H4 (cell line): Measurements from ENCODE around the gene GOLGA6D. TPM values are rescaled to one million over a fixed set of nuclear protein-coding genes. Genes with fewer than 3 reads are reported as not detected.
"Not testable (repeated sequence)": the region's sequence is repeated elsewhere in the genome, so short reads cannot be mapped to it uniquely, and the experiment has no call there.

Experiments
- DNase-seq: peaks from one replicate; pipeline ENCODE4 v3.0.0-alpha.2; 2015; ENCODE audit warnings: low spot score
- total RNA-seq: library from RNA; depleted of rRNA; stranded (reverse); fragments of >200 nt; shearing (Covaris generic); gene quantifications from 2 replicates; pipeline ENCODE4 v1.2.3, GENCODE V29; 2014; rRNA removed

The GOLGA6D gene
- total RNA-seq, 1 experiment from 2014 or later, result not detected

DNA sequence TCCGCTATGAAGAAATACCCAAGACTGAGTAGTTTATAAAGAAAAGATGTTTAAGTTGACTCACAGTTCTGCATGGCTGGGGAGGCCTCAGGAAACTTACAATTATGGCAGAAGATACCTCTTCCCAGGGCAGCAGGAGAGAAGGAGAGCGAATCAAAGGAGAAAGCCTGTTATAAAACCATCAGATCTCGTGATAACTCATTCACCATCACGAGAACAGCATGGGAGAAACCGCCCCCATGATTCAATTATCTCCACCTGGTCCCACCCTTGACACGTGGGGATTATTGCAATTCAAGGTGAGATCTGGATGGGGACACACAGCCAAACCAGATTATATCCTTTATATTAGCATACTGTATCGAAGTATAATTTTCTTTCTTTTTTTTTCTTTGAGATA is 49.5 kb downstream of the GOLGA6D start:
- DNase-seq, result not testable (repeated sequence)

DNA sequence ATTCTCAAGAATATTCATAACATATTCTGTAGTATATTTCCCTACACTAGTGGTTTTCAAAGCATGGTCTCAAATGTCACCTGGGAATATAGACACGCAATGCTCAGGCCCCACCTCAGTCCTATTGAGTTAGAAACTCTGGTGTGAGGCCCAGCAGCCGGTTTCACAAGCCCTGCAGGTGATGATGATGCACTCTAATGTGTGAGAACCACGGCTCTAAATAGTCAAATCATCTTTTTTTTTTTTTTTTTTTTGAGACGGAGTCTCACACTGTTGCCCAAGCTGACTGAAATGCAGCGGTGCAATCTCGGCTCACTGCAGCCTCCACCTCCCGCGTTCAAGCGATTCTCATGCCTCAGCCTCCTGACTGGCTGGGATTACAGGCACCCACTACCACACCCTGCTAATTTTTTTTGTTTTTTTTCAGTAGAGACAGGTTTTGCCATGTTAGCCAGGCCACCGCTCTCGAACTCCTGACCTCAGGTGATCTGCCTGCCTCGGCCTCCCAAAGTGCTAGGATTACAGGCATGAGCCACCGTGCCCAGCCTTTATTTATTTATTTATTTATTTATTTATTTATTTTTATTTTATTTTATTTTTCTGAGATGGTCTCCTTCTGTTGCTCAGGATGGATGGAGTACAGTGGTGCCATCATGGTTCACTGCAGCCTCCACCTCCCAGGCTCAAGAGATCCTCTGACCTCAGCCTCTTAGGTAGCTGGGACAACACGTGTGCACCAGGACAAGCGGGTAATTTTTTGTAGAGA is 51.2 kb downstream of the GOLGA6D start:
- not testable (repeated sequence) for DNase-seq

DNA sequence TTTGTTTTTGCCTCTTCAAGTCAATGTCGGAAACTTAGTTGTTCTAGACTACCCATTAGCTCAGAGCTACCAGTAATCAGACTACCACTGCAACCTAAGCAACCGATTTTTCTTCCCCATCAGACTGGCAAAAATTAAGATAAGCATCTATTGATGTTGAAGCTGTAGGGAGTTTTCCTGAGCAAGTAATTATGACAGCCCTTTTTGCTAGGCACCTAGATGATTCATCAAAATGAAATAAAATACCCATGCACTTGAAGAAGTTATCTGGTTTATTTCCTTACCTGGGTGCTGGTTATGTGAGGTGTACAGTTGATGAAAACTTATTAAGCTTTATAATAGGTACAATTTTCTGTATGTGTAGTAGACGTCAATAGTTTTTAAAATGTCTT is 52.7 kb downstream of the GOLGA6D start:
- DNase-seq, result no peak

DNA sequence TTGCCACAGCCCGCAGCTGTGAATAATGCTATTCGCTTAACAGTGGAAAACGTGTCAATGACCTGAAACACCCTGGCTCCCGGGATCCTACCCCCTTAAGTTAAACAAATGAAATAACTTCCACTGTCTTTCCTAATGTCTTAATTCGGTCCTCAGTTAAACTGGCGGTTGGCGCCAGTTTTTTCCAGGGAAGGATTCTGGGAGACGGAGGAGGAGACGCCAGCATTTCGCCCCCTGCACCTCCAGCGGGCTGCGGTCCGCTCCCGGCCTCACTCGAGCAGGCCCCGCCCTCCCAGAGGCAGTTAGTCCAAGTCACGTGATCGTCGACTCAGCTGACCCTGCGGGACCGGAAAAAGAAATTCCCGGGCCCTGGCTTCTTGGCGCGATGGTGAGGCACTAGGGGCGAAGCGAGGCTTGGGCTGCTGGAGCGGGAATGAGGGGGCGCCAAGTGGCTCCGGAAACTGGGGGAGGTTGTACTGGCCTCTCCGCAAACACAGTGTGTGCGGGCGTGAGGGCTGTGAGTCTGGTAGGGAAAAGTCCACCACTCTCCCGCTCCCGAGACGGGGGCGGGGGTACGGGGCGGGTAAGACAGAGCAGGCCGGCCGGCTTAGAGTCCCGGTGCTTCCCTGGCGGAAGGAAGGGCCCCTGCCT is 53.2 kb downstream of the GOLGA6D start, which contains the start of gene COMMD4:
COMMD4 (plus strand) TSS at position 359 of the 651 bp plus-strand sequence; CDS start at position 386, 27 bp downstream.
- DNase-seq, result peak; percentile 94

DNA sequence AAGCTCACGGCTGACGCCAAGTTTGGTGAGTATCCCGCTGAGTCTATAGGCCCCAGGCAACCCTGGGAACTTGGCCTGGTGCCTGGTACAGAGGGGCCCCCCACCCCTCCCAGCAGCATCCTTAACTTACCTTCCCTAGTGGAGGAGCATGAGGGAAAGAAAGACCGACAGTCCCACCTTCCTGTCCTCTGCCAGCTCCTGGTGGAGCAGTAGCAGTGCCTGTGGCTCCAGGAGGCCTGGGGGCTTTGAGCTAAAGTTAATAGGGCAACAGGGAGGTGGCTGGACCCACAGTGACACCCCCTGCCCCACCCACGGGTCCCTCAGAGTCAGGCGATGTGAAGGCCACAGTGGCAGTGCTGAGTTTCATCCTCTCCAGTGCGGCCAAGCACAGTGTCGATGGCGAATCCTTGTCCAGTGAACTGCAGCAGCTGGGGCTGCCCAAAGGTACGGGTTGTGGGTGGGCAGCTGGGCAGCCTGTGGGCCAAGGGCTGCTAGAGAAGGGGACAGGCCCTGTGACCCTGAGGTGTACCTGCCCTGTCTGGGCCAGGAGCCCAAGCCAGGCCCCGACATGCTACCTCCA is 56.1 kb downstream of the GOLGA6D start:
- DNase-seq, result no peak

DNA sequence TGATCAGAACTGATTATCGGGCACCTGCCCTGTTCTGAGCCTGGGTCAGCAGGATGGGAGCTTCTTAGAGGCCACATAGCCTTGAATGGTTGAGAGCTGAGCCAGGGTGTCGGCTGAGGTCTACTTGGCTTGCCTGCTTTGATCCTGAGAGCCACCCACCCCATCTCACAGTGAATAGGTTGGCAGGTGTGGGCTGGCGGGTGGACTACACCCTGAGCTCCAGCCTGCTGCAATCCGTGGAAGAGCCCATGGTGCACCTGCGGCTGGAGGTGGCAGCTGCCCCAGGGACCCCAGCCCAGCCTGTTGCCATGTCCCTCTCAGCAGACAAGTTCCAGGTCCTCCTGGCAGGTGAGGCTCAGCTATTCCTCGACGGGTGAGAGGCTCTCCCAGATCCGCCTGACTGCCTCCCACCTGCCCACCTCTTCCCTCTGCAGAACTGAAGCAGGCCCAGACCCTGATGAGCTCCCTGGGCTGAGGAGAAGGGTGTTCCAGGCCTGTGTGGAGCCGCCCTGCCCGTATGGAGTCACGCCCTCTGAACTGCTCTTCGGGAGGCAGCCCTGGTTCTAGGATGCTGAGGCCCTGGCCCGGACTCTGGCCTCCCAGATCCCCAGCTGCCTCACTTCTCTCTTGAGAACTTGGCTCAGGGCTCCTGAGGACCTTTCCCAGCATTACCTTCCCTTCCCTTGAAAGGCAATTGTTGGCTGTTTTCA is 57.1 kb downstream of the GOLGA6D start:
- no peak for DNase-seq

DNA sequence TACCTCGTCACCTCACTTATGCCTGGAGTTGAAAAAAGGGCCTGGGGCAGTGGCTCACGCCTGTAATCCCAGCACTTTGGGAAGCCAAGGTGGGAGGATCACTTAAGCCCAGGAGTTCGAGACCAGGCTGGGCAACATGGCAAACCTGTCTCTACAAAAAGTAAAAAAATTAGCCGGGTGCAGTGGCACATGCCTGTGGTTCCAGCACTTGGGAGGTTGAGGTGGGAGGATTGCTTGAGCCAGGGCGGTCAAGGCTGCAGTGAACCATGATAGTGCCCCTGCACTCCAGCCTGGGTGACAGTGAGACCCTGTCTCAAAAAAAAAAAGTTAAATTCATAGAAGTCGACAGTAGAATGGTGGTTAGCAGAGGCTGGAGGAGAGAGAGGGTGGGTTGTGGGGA is 59.6 kb downstream of the GOLGA6D start:
- DNase-seq, result no peak

DNA sequence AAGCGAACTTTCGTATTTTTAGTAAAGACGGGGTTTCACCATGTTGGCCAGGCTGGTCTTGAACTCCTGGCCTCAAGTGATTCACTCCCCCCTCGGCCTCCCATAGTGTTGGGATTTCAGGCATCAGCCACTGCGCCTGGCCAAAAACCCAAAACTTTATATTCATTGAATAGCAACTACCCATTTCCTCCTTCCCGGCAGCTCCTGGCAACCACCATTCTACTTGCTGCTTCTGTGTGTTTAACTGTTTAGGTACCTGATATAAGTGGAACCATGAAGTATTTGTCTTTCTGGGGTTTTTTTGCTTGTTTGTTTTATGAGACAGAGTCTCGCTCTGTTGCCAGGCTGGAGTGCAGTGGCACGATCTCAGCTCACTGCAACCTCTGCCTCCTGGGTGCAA is 61.3 kb downstream of the GOLGA6D start:
- DNase-seq, result not testable (repeated sequence)

Other genes starting within 250 kb of the GOLGA6D start
- gene C15orf39, start 81.0 kb upstream of the GOLGA6D start, total RNA-seq, result 9.2 and 10.8 TPM in 2 replicates
- not detected in 2 replicates for gene GOLGA6C, start 24.5 kb upstream of the GOLGA6D start, total RNA-seq
- 110 and 149 TPM in 2 replicates for gene COMMD4, start 53.2 kb downstream of the GOLGA6D start, total RNA-seq
- gene NEIL1, start 64.2 kb downstream of the GOLGA6D start, total RNA-seq, result 0.72 and 2.3 TPM in 2 replicates
- gene MAN2C1, start 85.8 kb downstream of the GOLGA6D start, total RNA-seq, result 15.7 and 23.4 TPM in 2 replicates
- gene SIN3A, start 168.9 kb downstream of the GOLGA6D start, total RNA-seq, result 23.9 and 24.4 TPM in 2 replicates